A673 (cell line): ENCODE results near the gene BMPR1B. TPM values are rescaled to one million over a fixed set of nuclear protein-coding genes. Genes with fewer than 3 reads are reported as not detected.

Source experiments
- BruUV-seq: library from RNA; stranded (reverse); fragments of 400-500 nt; replicated peaks from 2 replicates; lab custom pipeline; 2021; lab: Mats Ljungman, UMichigan
- CTCF ChIA-PET: fragments of 300-600 bp; sonication (Branson Sonifier 250); formaldehyde crosslinking; loops from one replicate; lab custom pipeline; 2022; ENCODE audit warnings: antibody characterized with exemption; lab: Charles Lee
- POLR2A ChIA-PET: fragments of 300-600 bp; sonication (Branson Sonifier 250); formaldehyde crosslinking; loops from one replicate; lab custom pipeline; 2022; ENCODE audit warnings: antibody characterized with exemption; ENCODE audit not compliant: low non-redundant PET; lab: Charles Lee
- DNase-seq: peaks from one replicate; pipeline ENCODE4 v3.0.0-alpha.2; 2015; ENCODE audit warnings: low spot score
- H3K27ac ChIP-seq: fragments of 200-600 bp; sonication (generic); 2 replicates; pipeline ENCODE4 v1.5.1; 2016; ENCODE audit warnings: mixed run types, low read depth, mild to moderate bottlenecking, mixed read lengths, antibody characterized with exemption, low read length; ENCODE audit not compliant: poor library complexity, severe bottlenecking
- H3K27me3 ChIP-seq: fragments of 200-600 bp; sonication (generic); replicated peaks from 2 replicates; pipeline ENCODE4 v1.6.1; 2017; ENCODE audit warnings: mixed run types, low read depth, mild to moderate bottlenecking, mixed read lengths, antibody characterized with exemption, low read length; ENCODE audit not compliant: insufficient read depth, poor library complexity
- H3K36me3 ChIP-seq: fragments of 200-600 bp; sonication (generic); 2 replicates; pipeline ENCODE4 v1.6.1; 2016; ENCODE audit warnings: mixed run types, mild to moderate bottlenecking, mixed read lengths, antibody characterized with exemption, low read length; ENCODE audit not compliant: insufficient read depth, poor library complexity, severe bottlenecking
- H3K4me1 ChIP-seq: fragments of 200-600 bp; sonication (generic); 2 replicates; pipeline ENCODE4 v1.6.1; 2017; ENCODE audit warnings: mixed run types, mild to moderate bottlenecking, mixed read lengths, antibody characterized with exemption, low read length; ENCODE audit not compliant: insufficient read depth, poor library complexity, severe bottlenecking
- H3K4me3 ChIP-seq: fragments of 200-600 bp; sonication (generic); 2 replicates; pipeline ENCODE4 v1.5.1; 2016; ENCODE audit warnings: low read depth, mixed run types, mild to moderate bottlenecking, mixed read lengths, low read length; ENCODE audit not compliant: poor library complexity, severe bottlenecking
- H3K9me3 ChIP-seq: fragments of 200-600 bp; sonication (generic); 2 replicates; pipeline ENCODE4 v1.6.1; 2016; ENCODE audit warnings: mixed run types, low read depth, mild to moderate bottlenecking, mixed read lengths, antibody characterized with exemption, low read length; ENCODE audit not compliant: poor library complexity, severe bottlenecking
- EZH2 ChIP-seq: fragments of 200-600 bp; sonication (generic); IDR thresholded peaks from 2 replicates; pipeline ENCODE4 v1.6.1; 2017; ENCODE audit warnings: borderline replicate concordance, low read depth, mild to moderate bottlenecking, mixed read lengths, antibody characterized with exemption, low read length; ENCODE audit not compliant: poor library complexity, severe bottlenecking
- intact Hi-C: fragments of 100-400 bp; cut with micrococcal nuclease; formaldehyde crosslinking; loops from one replicate; pipeline ENCODE4 v1.10.0; 2022; ENCODE audit not compliant: unreplicated experiment
- total RNA-seq: library from RNA; stranded (reverse); gene quantifications from 2 replicates; pipeline ENCODE4 v1.2.3, GENCODE V29; 2021
- TF ChIP-seq, protein P1 (sequence below): fragments of 300-800, 200-600 bp; sonication (generic); conservative IDR thresholded peaks from 2 replicates; pipeline ENCODE4 v1.5.1; 2017; ENCODE audit warnings: low read depth, mild to moderate bottlenecking, antibody characterized with exemption, low read length, moderate library complexity, mixed read lengths

BMPR1B gene
- total RNA-seq, 1 experiment from 2014 or later = 2.2 TPM

DNA sequence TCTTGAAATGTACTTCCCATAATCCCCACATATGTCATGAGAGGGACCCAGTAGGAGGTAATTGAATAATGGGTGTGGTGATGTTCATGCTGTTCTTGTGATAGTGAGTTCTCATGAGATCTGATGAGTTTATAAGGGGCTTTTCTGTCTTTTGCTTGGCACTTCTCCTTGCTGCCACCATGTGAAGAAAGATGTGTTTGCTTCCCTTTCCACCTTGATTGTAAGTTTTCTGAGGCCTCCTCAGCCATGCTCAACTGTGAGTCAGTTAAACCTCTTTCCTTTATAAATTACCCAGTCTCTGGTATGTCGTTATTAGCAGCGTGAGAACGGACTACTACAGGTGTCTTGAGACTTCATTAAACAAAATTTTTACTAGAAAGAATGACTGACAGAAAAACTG, 323.2 kb downstream of the BMPR1B start:
- H3K27ac ChIP-seq = no peak overlapping the region
- peak; percentile 44 for DNase-seq
- TF ChIP-seq, protein P1, sequence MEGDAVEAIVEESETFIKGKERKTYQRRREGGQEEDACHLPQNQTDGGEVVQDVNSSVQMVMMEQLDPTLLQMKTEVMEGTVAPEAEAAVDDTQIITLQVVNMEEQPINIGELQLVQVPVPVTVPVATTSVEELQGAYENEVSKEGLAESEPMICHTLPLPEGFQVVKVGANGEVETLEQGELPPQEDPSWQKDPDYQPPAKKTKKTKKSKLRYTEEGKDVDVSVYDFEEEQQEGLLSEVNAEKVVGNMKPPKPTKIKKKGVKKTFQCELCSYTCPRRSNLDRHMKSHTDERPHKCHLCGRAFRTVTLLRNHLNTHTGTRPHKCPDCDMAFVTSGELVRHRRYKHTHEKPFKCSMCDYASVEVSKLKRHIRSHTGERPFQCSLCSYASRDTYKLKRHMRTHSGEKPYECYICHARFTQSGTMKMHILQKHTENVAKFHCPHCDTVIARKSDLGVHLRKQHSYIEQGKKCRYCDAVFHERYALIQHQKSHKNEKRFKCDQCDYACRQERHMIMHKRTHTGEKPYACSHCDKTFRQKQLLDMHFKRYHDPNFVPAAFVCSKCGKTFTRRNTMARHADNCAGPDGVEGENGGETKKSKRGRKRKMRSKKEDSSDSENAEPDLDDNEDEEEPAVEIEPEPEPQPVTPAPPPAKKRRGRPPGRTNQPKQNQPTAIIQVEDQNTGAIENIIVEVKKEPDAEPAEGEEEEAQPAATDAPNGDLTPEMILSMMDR = no peak
- no peak for TF ChIP-seq EZH2
- no peaks in the 10 kb centered on the region for H3K4me1 ChIP-seq
- ChIA-PET POLR2A (no interaction called here), CTCF (no interaction called here)
- no TSS peak for BruUV-seq
- H3K36me3 ChIP-seq = no peaks in the 10 kb centered on the region
- no peaks in the 10 kb centered on the region for H3K27me3 ChIP-seq
- H3K9me3 ChIP-seq = no peaks in the 10 kb centered on the region
- intact Hi-C loops = loop anchor here (10.0 kb wide), 1 partner anchor 666 kb away; no protein-coding TSS in a partner anchor
- H3K4me3 ChIP-seq = no peak overlapping the region

DNA sequence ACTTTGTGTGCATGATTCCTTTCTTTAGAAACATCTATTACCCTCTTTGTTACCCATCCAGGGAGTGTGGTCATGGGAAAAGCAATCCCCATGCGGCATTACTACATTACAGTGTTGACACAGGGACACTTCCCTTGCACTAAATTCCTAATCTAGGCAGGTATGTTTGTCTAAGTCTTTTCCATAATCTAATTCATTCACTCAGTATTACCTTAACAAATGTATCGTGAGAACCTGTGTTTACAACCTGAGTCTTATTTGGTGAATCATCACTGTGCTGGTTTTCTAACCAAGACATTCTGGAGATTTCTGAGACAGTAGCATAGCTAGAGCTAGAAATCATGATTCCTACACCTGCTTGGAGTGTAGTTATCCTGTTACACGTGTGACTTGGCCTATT, 326.8 kb downstream of the BMPR1B start:
- intact Hi-C loops = loop anchor here (10.0 kb wide), 1 partner anchor 670 kb away; no protein-coding TSS in a partner anchor
- CTCF ChIA-PET = no interaction called here

DNA sequence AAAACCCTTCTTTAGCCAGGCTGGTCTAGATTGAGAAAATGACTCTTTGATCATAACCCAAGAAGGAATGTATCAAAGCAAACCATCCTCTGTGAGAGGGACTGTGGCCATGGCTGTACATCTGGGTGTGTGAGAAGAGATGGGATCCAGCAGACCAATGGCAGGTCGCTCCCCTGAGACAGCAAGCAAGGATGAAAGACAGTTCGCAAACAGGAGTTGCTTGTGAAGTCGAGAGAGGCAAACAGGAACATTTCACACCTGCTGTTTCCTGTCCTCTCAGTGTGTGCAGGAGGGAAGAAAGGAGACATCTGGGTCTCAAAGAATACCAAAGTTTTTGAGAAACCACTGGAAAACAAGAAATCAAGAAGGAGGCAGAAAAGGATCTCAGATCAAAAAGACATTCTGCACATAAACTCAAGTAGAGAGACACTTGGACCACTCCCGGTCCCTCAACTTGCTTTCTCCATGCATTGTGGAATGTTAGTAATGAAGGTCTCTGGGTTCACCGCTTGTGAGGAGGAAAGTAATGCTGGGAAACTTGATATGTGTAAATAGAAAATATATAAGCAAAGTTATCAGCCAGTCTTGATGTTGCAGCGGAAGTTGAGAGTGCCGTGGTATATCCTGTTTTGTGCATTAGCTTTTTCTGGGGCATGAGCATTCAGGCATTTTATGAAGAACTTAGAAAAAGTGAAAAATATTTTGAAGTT, 327.5 kb downstream of the BMPR1B start:
- intact Hi-C loops = loop anchor here (10.0 kb wide), 1 partner anchor 670 kb away; no protein-coding TSS in a partner anchor
- DNase-seq = no peak
- ChIA-PET POLR2A (interaction anchor here (0.6 kb wide), 1 partner anchor 465 kb away, joined by 3 read pairs; no protein-coding TSS in a partner anchor), CTCF (no interaction called here)
- no peaks in the 10 kb centered on the region for H3K27me3 ChIP-seq
- H3K36me3 ChIP-seq = no peaks in the 10 kb centered on the region
- TF ChIP-seq, protein P1 = no peak
- no peak for TF ChIP-seq EZH2
- no peak overlapping the region for H3K4me3 ChIP-seq
- H3K27ac ChIP-seq = no peak overlapping the region
- H3K4me1 ChIP-seq = no peaks in the 10 kb centered on the region
- BruUV-seq = no TSS peak
- H3K9me3 ChIP-seq = no peaks in the 10 kb centered on the region

More for the DNA sequence above, 326.8 kb downstream of the BMPR1B start:
- H3K36me3 ChIP-seq = no peaks in the 10 kb centered on the region
- no peak overlapping the region for H3K27ac ChIP-seq
- H3K4me3 ChIP-seq = no peak overlapping the region
- no peaks in the 10 kb centered on the region for H3K9me3 ChIP-seq
- no peaks in the 10 kb centered on the region for H3K4me1 ChIP-seq
- H3K27me3 ChIP-seq = no peaks in the 10 kb centered on the region
- BruUV-seq = no TSS peak
- TF ChIP-seq, protein P1 = no peak
- no peak for TF ChIP-seq EZH2
- POLR2A ChIA-PET = interaction anchor here (0.6 kb wide), 1 partner anchor 464 kb away, joined by 3 read pairs; no protein-coding TSS in a partner anchor
- DNase-seq = no peak
